Astrocyte (in vitro differentiated cells and primary cell): ENCODE data around the gene TRIM47.

ENCODE experiments used
- CTCF ChIP-seq: IDR thresholded peaks from 2 replicates; pipeline ENCODE4 v1.5.1; 2011; ENCODE audit warnings: low read depth, mild to moderate bottlenecking, inconsistent platforms, low read length, moderate library complexity; ENCODE audit not compliant: insufficient read depth
- EZH2 ChIP-seq: IDR thresholded peaks from 2 replicates; pipeline ENCODE4 v1.6.1; 2012; ENCODE audit warnings: mild to moderate bottlenecking, low read length, inconsistent platforms; ENCODE audit not compliant: insufficient read depth

- TF ChIP-seq EZH2 (no peak), CTCF (no peak)
Observed at GRCh38 chr17:75885431-75885830, 7.0 kb upstream of the TRIM47 start.
